ENCODE data around the gene PYGM.

DNA sequence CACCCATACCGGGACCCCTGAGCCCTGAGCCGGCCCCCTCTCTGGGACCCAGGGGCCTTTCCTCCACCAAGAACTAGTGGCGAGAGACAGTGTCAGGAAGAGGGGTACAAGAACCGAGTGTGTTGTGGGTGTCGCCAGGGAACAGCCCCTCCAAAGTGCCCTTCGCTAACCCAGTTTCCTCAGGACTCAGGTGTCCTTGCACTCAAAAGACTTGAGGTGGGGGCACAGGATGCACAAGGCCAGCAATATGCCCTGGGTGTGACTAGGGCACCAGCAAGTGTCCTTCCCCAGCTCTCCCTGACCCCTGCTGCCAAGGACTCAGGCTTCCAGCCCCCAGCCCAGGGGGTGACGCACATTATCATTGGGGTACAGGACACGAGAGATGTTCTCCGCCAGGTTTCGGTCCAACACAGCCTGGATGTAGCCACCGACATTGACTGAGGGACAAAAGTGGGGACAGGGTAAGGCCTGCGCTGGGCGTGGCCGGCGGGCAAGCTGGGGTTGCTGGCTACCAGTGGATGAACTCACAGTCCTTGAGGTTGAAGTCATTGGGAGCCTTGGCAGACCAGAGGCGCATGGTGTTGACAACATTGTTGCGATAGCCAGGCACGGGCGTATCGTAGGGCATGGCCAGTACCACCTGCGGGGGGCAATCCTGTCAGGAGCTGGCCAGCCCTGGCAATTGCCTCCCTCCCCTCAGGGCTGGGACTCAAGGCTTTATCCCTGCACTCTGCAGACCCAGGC is 4.7 kb downstream of the PYGM start:
- TF ChIP-seq, protein P1, sequence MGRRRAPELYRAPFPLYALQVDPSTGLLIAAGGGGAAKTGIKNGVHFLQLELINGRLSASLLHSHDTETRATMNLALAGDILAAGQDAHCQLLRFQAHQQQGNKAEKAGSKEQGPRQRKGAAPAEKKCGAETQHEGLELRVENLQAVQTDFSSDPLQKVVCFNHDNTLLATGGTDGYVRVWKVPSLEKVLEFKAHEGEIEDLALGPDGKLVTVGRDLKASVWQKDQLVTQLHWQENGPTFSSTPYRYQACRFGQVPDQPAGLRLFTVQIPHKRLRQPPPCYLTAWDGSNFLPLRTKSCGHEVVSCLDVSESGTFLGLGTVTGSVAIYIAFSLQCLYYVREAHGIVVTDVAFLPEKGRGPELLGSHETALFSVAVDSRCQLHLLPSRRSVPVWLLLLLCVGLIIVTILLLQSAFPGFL (CRISPR knock-in tag; IDR thresholded peaks at IDR 0.05) = no peak
- TF ChIP-seq, protein P2, sequence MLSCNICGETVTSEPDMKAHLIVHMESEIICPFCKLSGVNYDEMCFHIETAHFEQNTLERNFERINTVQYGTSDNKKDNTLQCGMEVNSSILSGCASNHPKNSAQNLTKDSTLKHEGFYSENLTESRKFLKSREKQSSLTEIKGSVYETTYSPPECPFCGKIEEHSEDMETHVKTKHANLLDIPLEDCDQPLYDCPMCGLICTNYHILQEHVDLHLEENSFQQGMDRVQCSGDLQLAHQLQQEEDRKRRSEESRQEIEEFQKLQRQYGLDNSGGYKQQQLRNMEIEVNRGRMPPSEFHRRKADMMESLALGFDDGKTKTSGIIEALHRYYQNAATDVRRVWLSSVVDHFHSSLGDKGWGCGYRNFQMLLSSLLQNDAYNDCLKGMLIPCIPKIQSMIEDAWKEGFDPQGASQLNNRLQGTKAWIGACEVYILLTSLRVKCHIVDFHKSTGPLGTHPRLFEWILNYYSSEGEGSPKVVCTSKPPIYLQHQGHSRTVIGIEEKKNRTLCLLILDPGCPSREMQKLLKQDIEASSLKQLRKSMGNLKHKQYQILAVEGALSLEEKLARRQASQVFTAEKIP (CRISPR knock-in tag; IDR thresholded peaks at IDR 0.05; ENCODE audit: borderline replicate concordance) = no peak
- TF ChIP-seq ELK4 (CRISPR knock-in tag; IDR thresholded peaks at IDR 0.05; ENCODE audit: borderline replicate concordance) (no peak), ELF4 (CRISPR knock-in tag; IDR thresholded peaks at IDR 0.05; ENCODE audit: borderline replicate concordance) (no peak), ARID2 (CRISPR knock-in tag; IDR thresholded peaks at IDR 0.05; ENCODE audit: borderline replicate concordance) (no peak), ZNF256 (CRISPR knock-in tag; conservative IDR thresholded peaks at IDR 0.05) (no peak), SMARCE1 (IDR thresholded peaks at IDR 0.05; ENCODE audit: borderline replicate concordance) (no peak), TCF12 (IDR thresholded peaks at IDR 0.05) (no peak), TCF12 (CRISPR knock-in tag; IDR thresholded peaks at IDR 0.05) (no peak), RAD21 (CRISPR knock-in tag; IDR thresholded peaks at IDR 0.05) (no peak)
- TF ChIP-seq, protein P3, sequence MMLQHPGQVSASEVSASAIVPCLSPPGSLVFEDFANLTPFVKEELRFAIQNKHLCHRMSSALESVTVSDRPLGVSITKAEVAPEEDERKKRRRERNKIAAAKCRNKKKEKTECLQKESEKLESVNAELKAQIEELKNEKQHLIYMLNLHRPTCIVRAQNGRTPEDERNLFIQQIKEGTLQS (CRISPR knock-in tag; IDR thresholded peaks at IDR 0.05) = no peak
- TF ChIP-seq, protein P4, sequence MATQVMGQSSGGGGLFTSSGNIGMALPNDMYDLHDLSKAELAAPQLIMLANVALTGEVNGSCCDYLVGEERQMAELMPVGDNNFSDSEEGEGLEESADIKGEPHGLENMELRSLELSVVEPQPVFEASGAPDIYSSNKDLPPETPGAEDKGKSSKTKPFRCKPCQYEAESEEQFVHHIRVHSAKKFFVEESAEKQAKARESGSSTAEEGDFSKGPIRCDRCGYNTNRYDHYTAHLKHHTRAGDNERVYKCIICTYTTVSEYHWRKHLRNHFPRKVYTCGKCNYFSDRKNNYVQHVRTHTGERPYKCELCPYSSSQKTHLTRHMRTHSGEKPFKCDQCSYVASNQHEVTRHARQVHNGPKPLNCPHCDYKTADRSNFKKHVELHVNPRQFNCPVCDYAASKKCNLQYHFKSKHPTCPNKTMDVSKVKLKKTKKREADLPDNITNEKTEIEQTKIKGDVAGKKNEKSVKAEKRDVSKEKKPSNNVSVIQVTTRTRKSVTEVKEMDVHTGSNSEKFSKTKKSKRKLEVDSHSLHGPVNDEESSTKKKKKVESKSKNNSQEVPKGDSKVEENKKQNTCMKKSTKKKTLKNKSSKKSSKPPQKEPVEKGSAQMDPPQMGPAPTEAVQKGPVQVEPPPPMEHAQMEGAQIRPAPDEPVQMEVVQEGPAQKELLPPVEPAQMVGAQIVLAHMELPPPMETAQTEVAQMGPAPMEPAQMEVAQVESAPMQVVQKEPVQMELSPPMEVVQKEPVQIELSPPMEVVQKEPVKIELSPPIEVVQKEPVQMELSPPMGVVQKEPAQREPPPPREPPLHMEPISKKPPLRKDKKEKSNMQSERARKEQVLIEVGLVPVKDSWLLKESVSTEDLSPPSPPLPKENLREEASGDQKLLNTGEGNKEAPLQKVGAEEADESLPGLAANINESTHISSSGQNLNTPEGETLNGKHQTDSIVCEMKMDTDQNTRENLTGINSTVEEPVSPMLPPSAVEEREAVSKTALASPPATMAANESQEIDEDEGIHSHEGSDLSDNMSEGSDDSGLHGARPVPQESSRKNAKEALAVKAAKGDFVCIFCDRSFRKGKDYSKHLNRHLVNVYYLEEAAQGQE (IDR thresholded peaks at IDR 0.05; ENCODE audit: borderline replicate concordance in 1 of 2, low read depth in 1 of 2, low read length in 2 of 2) = no peak

All from HepG2 (cell line).